HepG2 (cell line): Measurements from ENCODE around the gene GOLGA6L22. TPM values are rescaled to one million over a fixed set of nuclear protein-coding genes. Genes with fewer than 3 reads are reported as not detected.
"Not testable (repeated sequence)": the region's sequence is repeated elsewhere in the genome, so short reads cannot be mapped to it uniquely, and the experiment has no call there.

Source experiments
- ATAC-seq: fragments of 200-7000 bp; cut with Tn5 transposase; 3 replicates; pipeline ENCODE4 v1.9.1; 2020; ENCODE audit warnings: mild to moderate bottlenecking, moderate library complexity
- BruUV-seq: library from RNA; stranded (reverse); fragments of 400-500 nt; replicated peaks from 2 replicates; lab custom pipeline; 2021; lab: Mats Ljungman, UMichigan
- CTCF ChIA-PET: fragments of 300-600 bp; formaldehyde crosslinking; extraction: SDS; loops from one replicate; lab custom pipeline; 2021; ENCODE audit warnings: low total read pairs, inconsistent platforms, low intra/inter-chr PET ratio; lab: Yijun Ruan, JAX
- POLR2A ChIA-PET: fragments of 350-600 bp; sonication (Branson Sonifier 250); formaldehyde crosslinking; loops from one replicate; lab custom pipeline; 2020; ENCODE audit warnings: antibody characterized with exemption, inconsistent platforms; lab: Yijun Ruan, JAX
- DNase-seq: peaks from one replicate; pipeline ENCODE4 v3.0.0-alpha.2; 2015; ENCODE audit warnings: low spot score
- FAIRE-seq: peaks from 3 replicates; lab custom pipeline; 2011; peaks lifted over from hg19 to GRCh38; lab: Jason Lieb, UNC
- H2AFZ ChIP-seq: one replicate; pipeline ENCODE4 v1.6.1; 2011; ENCODE audit warnings: low read length, inconsistent platforms
- H3K27ac ChIP-seq: fragments of 300-600 bp; 3 replicates; pipeline ENCODE4 v1.8.0; 2011; ENCODE audit warnings: mixed run types, mild to moderate bottlenecking, mixed read lengths, low read length, inconsistent platforms; ENCODE audit not compliant: insufficient read depth; ENCODE audit errors: extremely low read length
- H3K27me3 ChIP-seq, 2 experiments: fragments of 200-600 bp in 1 of 2; 2 replicates in 1 of 2; 3 replicates in 1 of 2; pipeline versions ENCODE4 v1.6.0 to v1.8.0; 2011; ENCODE audit warnings: low read length in 2 of 2, mild to moderate bottlenecking in 2 of 2, moderate library complexity in 2 of 2, inconsistent platforms in 1 of 2; ENCODE audit not compliant: insufficient read depth in 2 of 2, control insufficient read depth in 1 of 2
- H3K36me3 ChIP-seq, 2 experiments: fragments of 200-600 bp in 1 of 2; replicated peaks in 1 of 2; 2 replicates in 1 of 2; 3 replicates in 1 of 2; pipeline versions ENCODE4 v1.5.1 to v1.8.0; 2011; ENCODE audit warnings: low read length in 2 of 2, inconsistent platforms in 1 of 2; ENCODE audit not compliant: insufficient read depth in 2 of 2, control insufficient read depth in 1 of 2
- H3K4me1 ChIP-seq: 2 replicates; pipeline ENCODE4 v1.5.1; 2012; ENCODE audit warnings: low read length, inconsistent platforms; ENCODE audit not compliant: insufficient read depth
- H3K4me2 ChIP-seq: 2 replicates; pipeline ENCODE4 v1.6.0; 2011; ENCODE audit warnings: low read depth, low read length, inconsistent platforms
- H3K4me3 ChIP-seq, 3 experiments: fragments of 200-600 bp in 1 of 3; sonication (generic), shearing (Covaris generic) in 1 of 3; replicated peaks in 1 of 3; 2 replicates each; pipeline ENCODE4 v1.5.1; 2011 to 2016; ENCODE audit warnings: low read length in 3 of 3, inconsistent platforms in 2 of 3, low read depth in 2 of 3, mild to moderate bottlenecking in 2 of 3, control low read depth in 1 of 3, mixed read lengths in 1 of 3; ENCODE audit not compliant: insufficient read depth in 1 of 3
- H3K79me2 ChIP-seq: one replicate; pipeline ENCODE4 v1.6.1; 2011; ENCODE audit warnings: low read length, inconsistent platforms; ENCODE audit not compliant: insufficient read depth
- H3K9ac ChIP-seq: 2 replicates; pipeline ENCODE4 v1.6.0; 2011; ENCODE audit warnings: mild to moderate bottlenecking, low read depth, low read length, inconsistent platforms; ENCODE audit not compliant: insufficient read depth
- H3K9me3 ChIP-seq: 2 replicates; pipeline ENCODE4 v1.5.1; 2012; ENCODE audit warnings: mild to moderate bottlenecking, low read length
- H4K20me1 ChIP-seq: 2 replicates; pipeline ENCODE4 v1.6.0; 2011; ENCODE audit warnings: inconsistent platforms, mild to moderate bottlenecking, low read length, moderate library complexity; ENCODE audit not compliant: insufficient read depth
- WGBS: methylation state at CpG from one replicate; pipeline ENCODE4 v1.1.6; 2017; ENCODE audit warnings: low lambda C conversion rate; 5-methylcytosine and 5-hydroxymethylcytosine counted together
- in situ Hi-C: cut with HindIII; loops from 2 replicates; pipeline ENCODE4 v1.10.0; 2017; ENCODE audit warnings: low pct_unique_long_range_greater_than_20kb; ENCODE audit not compliant: extremely low pct_ligation_motif_present
- intact Hi-C: fragments of 100-400 bp; cut with micrococcal nuclease; formaldehyde crosslinking; loops from one replicate; pipeline ENCODE4 v1.10.0; 2022; ENCODE audit not compliant: unreplicated experiment
- polyA plus RNA-seq, 8 experiments: library from polyadenylated mRNA; depleted of rRNA in 3 of 8; stranded (reverse) in 7 of 8; unstranded in 1 of 8; fragments of >200 nt; fragmentation: Illumina TruSeq in 4 of 8; extraction: Trizol in 4 of 8; gene quantifications; 2 replicates each; pipeline versions ENCODE4 v1.2.1 to v1.2.3, GENCODE V29; 2011 to 2016; ENCODE audit warnings: low read depth in 4 of 8, missing spikeins in 1 of 8, mixed read lengths in 1 of 8; ENCODE audit not compliant: insufficient read depth in 1 of 8
- small RNA-seq, 3 experiments: library from RNA; depleted of rRNA; stranded (forward); fragments of <200 nt; gene quantifications; one replicate each; pipeline ENCODE3, GENCODE V24; 2012; ENCODE audit warnings: low read depth in 2 of 3, low replicate concordance in 1 of 3; ENCODE audit not compliant: insufficient read length in 3 of 3, insufficient read depth in 2 of 3
- total RNA-seq, 5 experiments: library from RNA; depleted of rRNA; stranded (reverse); fragments of >200 nt; fragmentation: Illumina TruSeq; extraction: Trizol; gene quantifications; 2 replicates each; pipeline ENCODE4 v1.2.3, GENCODE V29; 2016; ENCODE audit warnings: low read depth in 1 of 5

Gene GOLGA6L22
- total and polyA plus RNA-seq, 2 of the 13 experiments (the other 11 are each of a cell fraction or from before 2014, with no cell fraction given), result not detected

DNA sequence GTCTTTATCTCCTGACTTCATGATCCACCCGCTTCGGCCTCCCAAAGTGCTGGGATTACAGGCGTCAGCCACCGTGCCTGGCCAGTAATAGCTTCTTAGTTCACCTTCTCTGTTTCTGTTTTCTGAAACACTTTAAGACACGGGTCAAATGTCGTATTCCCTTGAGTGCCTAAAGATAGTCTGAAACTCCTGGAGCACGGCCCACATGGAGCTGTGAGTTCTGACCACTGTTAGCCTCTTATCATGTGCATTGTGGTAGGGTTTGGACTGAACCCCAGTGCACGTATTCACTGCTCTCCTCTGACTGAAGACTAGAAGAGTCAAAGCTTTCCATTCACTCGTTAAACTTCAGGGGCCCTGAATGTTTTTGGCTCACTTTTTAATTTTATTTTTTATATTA is 48.3 kb downstream of the GOLGA6L22 start:
- POLR2A ChIA-PET, H4K20me1 ChIP-seq, in situ Hi-C loops, CTCF ChIA-PET, H3K4me3 ChIP-seq, H3K9ac ChIP-seq, H3K4me1 ChIP-seq, DNase-seq, H2AFZ ChIP-seq, H3K4me2 ChIP-seq, ATAC-seq, H3K27ac ChIP-seq, BruUV-seq, H3K9me3 ChIP-seq, FAIRE-seq, H3K79me2 ChIP-seq, H3K27me3 ChIP-seq, intact Hi-C loops, H3K36me3 ChIP-seq: not testable (repeated sequence)
- WGBS, result 82% methylated on average over 6 of the region's 9 CpGs

DNA sequence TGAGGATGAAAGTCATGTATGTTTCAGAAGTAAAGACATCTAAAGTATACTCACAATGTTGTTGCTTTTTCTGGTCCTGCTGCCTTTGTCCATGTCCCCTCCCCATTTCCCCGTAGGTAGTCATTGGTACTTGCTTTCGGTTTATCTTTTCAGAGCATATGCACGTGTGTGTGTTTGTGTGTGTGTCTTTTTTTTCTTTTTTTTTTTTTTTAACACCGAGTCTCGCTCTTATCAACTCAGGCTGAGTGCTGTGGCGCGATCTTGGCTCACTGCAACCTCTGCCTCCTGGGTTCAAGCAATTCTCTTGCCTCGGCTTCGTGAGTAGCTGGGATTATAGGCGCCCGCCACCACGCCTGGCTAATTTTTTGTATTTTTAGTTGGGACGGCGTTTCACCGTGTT is 57.4 kb downstream of the GOLGA6L22 start:
- intact Hi-C loops, H3K36me3 ChIP-seq, H2AFZ ChIP-seq, H3K4me3 ChIP-seq, H3K79me2 ChIP-seq, FAIRE-seq, POLR2A ChIA-PET, H3K27me3 ChIP-seq, BruUV-seq, CTCF ChIA-PET, H3K27ac ChIP-seq, H3K9me3 ChIP-seq, H3K9ac ChIP-seq, H4K20me1 ChIP-seq, DNase-seq, ATAC-seq, H3K4me2 ChIP-seq, H3K4me1 ChIP-seq, in situ Hi-C loops: not testable (repeated sequence)
- WGBS, result 92% methylated on average over 10 of the region's 15 CpGs

Small RNA genes within 50 kb of the gene (small RNA-seq; reads per million reads assigned to genes)
- gene RN7SL545P, result 0 reads per million in 3 experiments
